Thoracic aorta (tissue), 2 donors: ENCODE results near the gene FMNL2. TPM values are rescaled to one million over a fixed set of nuclear protein-coding genes. Genes with fewer than 3 reads are reported as not detected.

Source experiments
- ATAC-seq: fragments of 150-250 bp; one replicate; pipeline ENCODE4 v1.8.0; 2017; ENCODE audit warnings: low read depth; ENCODE audit not compliant: insufficient number of reproducible peaks, low FRiP score
- DNase-seq: peaks from one replicate; pipeline ENCODE4 v3.0.0-alpha.2; 2020; ENCODE audit warnings: low spot score
- H3K27ac ChIP-seq, 2 donors: fragments of 200-600 bp; sonication (generic); 1 replicate in 1 of 2; 2 replicates in 1 of 2; pipeline ENCODE4 v1.5.1; 2016; ENCODE audit warnings: mild to moderate bottlenecking in 2 of 2, moderate library complexity in 2 of 2
- H3K27me3 ChIP-seq: fragments of 200-600 bp; sonication (generic); replicated peaks from 2 replicates; pipeline ENCODE4 v1.6.0; 2016; ENCODE audit warnings: mild to moderate bottlenecking; ENCODE audit not compliant: insufficient read depth
- H3K36me3 ChIP-seq: fragments of 200-600 bp; sonication (generic); one replicate; pipeline ENCODE4 v1.5.1; 2016
- H3K4me1 ChIP-seq, 2 donors: fragments of 200-600 bp; sonication (generic); 1 replicate in 1 of 2; 2 replicates in 1 of 2; pipeline versions ENCODE4 v1.5.1 to v1.6.0; 2016; ENCODE audit warnings: low read depth in 2 of 2, mild to moderate bottlenecking in 1 of 2; ENCODE audit not compliant: control insufficient read depth in 1 of 2
- H3K4me3 ChIP-seq: fragments of 200-600 bp; sonication (generic); 2 replicates; pipeline ENCODE4 v1.5.1; 2016; ENCODE audit warnings: mild to moderate bottlenecking
- H3K9me3 ChIP-seq: fragments of 200-600 bp; sonication (generic); 2 replicates; pipeline ENCODE4 v1.5.1; 2016
- CTCF ChIP-seq: fragments of 200-600 bp; sonication (generic); IDR thresholded peaks from one replicate; pipeline ENCODE4 v1.5.1; 2019; ENCODE audit warnings: antibody characterized with exemption
- total RNA-seq, 2 donors: library from RNA; depleted of rRNA; stranded (reverse); fragments of >200 nt; gene quantifications; one replicate each; pipeline versions ENCODE4 v1.1.0 to v1.2.3, GENCODE V29; 2016

Gene FMNL2
- total RNA-seq, 2 donors from 2014 or later: 30.6 to 87.0 TPM

GRCh38 chr2:152462779-152463178, 127.8 kb downstream of the FMNL2 start:
- Histone ChIP-seq H3K27ac (no peak overlapping the region), H3K36me3 (no peaks in the 10 kb centered on the region), H3K4me3 (no peak overlapping the region), H3K27me3 (no peaks in the 10 kb centered on the region), H3K4me1 (peaks cover 40 to 43% of the 10 kb centered on the region in 2 donors), H3K9me3 (no peaks in the 10 kb centered on the region)
- DNase-seq (no peak), ATAC-seq (no peak)
- TF ChIP-seq CTCF: no peak

- H3K4me1 ChIP-seq: peaks cover 50 to 64% of the 10 kb centered on the region in 2 donors
- TF ChIP-seq CTCF: no peak
- ATAC-seq (no peak), DNase-seq (no peak)
- no peaks in the 10 kb centered on the region for H3K27me3 ChIP-seq
- H3K27ac ChIP-seq: peak overlapping the region; percentile 17
- no peak overlapping the region for H3K4me3 ChIP-seq
- no peaks in the 10 kb centered on the region for H3K9me3 ChIP-seq
- H3K36me3 ChIP-seq: no peaks in the 10 kb centered on the region
Measured at GRCh38 chr2:152464851-152465470, 130.0 kb downstream of the FMNL2 start.

GRCh38 chr2:152465541-152465940, 130.6 kb downstream of the FMNL2 start:
- Histone ChIP-seq H3K4me3 (no peak overlapping the region), H3K27me3 (no peaks in the 10 kb centered on the region), H3K27ac (no peak overlapping the region), H3K4me1 (peaks cover 51 to 69% of the 10 kb centered on the region in 2 donors), H3K36me3 (no peaks in the 10 kb centered on the region), H3K9me3 (no peaks in the 10 kb centered on the region)
- no peak for ATAC-seq
- DNase-seq: no peak
- TF ChIP-seq CTCF: no peak

GRCh38 chr2:152466041-152466440, 131.1 kb downstream of the FMNL2 start:
- Histone ChIP-seq H3K36me3 (no peaks in the 10 kb centered on the region), H3K27ac (peak overlapping the region; percentile 38 to 48), H3K27me3 (no peaks in the 10 kb centered on the region), H3K4me1 (peaks cover 51 to 73% of the 10 kb centered on the region in 2 donors), H3K4me3 (no peak overlapping the region), H3K9me3 (no peaks in the 10 kb centered on the region)
- ATAC-seq (no peak), DNase-seq (no peak)
- no peak for TF ChIP-seq CTCF

GRCh38 chr2:152466980-152467676, 132.2 kb downstream of the FMNL2 start:
- peak; percentile 21 for DNase-seq
- ATAC-seq: no peak
- peak overlapping the region; percentile 29 for H3K4me3 ChIP-seq
- no peaks in the 10 kb centered on the region for H3K9me3 ChIP-seq
- H3K4me1 ChIP-seq: peaks cover 55 to 83% of the 10 kb centered on the region in 2 donors
- H3K27me3 ChIP-seq: no peaks in the 10 kb centered on the region
- no peak for TF ChIP-seq CTCF
- H3K36me3 ChIP-seq: no peaks in the 10 kb centered on the region
- H3K27ac ChIP-seq: peak overlapping the region; percentile 38 to 48
